Measurements from ENCODE around the gene NEMP2. TPM values are rescaled to one million over a fixed set of nuclear protein-coding genes. Genes with fewer than 3 reads are reported as not detected.
"Not testable (repeated sequence)": the region's sequence is repeated elsewhere in the genome, so short reads cannot be mapped to it uniquely, and the experiment has no call there.

NEMP2 gene
- polyA plus RNA-seq, 1 donor (not counting 4 experiments of a cell fraction or from before 2014, with no cell fraction given): 2.1 TPM

DNA sequence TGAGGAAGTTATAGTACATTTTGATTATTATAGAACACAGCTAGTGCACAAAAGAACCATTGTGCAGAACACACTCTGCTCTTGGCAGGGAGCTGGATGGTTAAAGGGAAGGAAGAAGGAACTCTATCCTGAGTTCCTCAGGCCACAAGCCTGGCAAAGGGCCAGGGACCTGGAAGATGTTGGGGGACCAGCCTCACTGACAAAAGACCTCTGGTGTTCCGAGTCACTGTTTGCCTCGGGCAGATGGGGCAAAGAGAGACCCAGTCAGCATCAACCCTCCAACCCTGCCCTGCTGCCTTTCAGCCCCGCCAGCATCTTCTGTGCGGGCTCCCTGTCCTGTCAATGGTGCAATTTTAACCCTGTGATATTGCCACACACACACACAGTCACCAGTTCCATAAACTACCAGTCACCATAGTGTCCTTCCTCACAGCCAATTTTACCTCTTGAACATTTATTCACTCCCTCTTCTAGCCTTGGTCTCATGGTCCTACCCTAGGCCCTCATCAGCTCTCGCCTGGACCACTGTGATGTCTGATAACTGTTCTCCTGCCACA lies 21.9 kb downstream of the NEMP2 start:
- no peaks in the 10 kb centered on the region for H4K20me1 ChIP-seq (ENCODE audit: control insufficient read depth, extremely low read depth, insufficient read depth, low read length)
- no peaks in the 10 kb centered on the region for H3K36me3 ChIP-seq (ENCODE audit: control insufficient read depth in 2 of 2, extremely low read depth in 1 of 2, insufficient read depth in 2 of 2, low read length in 2 of 2)
- FAIRE-seq (no peak), DNase-seq (ENCODE audit: low read depth, low spot score) (no peak)
- H2AFZ ChIP-seq (ENCODE audit: control insufficient read depth, low read length): no peak overlapping the region
- dilution Hi-C loops (cut with MboI; ENCODE audit: extremely low pct_ligation_motif_present, low sequenced_read_pairs): no loop called here
- no peaks in the 10 kb centered on the region for H3K9me3 ChIP-seq (ENCODE audit: control insufficient read depth, low read depth, low read length)
- no peak overlapping the region for H3K9ac ChIP-seq (ENCODE audit: control insufficient read depth, extremely low read depth, insufficient read depth, low read length)
- H3K27me3 ChIP-seq (ENCODE audit: control insufficient read depth, extremely low read depth, insufficient read depth, low read length): no peaks in the 10 kb centered on the region
- no peaks in the 10 kb centered on the region for H3K4me1 ChIP-seq (ENCODE audit: control insufficient read depth, extremely low read depth, insufficient read depth, low read length)
- H3K9me1 ChIP-seq (ENCODE audit: control insufficient read depth, extremely low read depth, insufficient read depth, low read length): no peaks in the 10 kb centered on the region
- no peak overlapping the region for H3K4me3 ChIP-seq (ENCODE audit: control insufficient read depth in 2 of 3, extremely low read depth in 1 of 3, insufficient read depth in 2 of 3, low read depth in 1 of 3, low read length in 3 of 3)
- H3K4me2 ChIP-seq (ENCODE audit: control insufficient read depth, extremely low read depth, insufficient read depth, low read depth, low read length): no peak overlapping the region
- TF ChIP-seq, protein P1, sequence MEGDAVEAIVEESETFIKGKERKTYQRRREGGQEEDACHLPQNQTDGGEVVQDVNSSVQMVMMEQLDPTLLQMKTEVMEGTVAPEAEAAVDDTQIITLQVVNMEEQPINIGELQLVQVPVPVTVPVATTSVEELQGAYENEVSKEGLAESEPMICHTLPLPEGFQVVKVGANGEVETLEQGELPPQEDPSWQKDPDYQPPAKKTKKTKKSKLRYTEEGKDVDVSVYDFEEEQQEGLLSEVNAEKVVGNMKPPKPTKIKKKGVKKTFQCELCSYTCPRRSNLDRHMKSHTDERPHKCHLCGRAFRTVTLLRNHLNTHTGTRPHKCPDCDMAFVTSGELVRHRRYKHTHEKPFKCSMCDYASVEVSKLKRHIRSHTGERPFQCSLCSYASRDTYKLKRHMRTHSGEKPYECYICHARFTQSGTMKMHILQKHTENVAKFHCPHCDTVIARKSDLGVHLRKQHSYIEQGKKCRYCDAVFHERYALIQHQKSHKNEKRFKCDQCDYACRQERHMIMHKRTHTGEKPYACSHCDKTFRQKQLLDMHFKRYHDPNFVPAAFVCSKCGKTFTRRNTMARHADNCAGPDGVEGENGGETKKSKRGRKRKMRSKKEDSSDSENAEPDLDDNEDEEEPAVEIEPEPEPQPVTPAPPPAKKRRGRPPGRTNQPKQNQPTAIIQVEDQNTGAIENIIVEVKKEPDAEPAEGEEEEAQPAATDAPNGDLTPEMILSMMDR (optimal IDR thresholded peaks at IDR 0.05 in 1 of 3, IDR thresholded peaks at IDR 0.05 in 1 of 3, conservative IDR thresholded peaks at IDR 0.05 in 1 of 3; ENCODE audit: extremely low read depth in 1 of 3, insufficient read depth in 2 of 3, low read length in 3 of 3): no peak
- TF ChIP-seq EZH2 (IDR thresholded peaks at IDR 0.05; ENCODE audit: low read length): no peak
- no peaks in the 10 kb centered on the region for H3K79me2 ChIP-seq (ENCODE audit: control insufficient read depth, insufficient read depth, low read length)
- no peak overlapping the region for H3K27ac ChIP-seq (ENCODE audit: control insufficient read depth, insufficient read depth, low read length)

DNA sequence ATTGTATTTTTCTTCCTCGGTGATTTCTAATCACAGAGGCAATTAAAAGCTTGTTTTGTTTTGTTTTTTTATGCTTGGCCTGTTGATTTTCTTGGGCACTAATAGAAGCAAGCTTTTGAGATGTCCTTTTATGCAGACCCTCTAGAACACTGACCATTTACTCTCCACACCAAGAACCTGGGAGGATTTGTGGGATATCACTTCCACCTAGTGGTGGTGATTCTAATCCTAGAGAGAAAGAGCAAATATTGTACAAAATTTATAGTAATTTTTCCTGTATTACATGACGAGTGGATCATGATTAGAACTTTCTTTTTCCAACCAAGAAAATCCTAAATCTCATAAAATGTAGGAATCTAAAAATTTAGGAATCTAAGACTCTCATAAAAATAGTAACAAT lies 23.4 kb downstream of the NEMP2 start:
- H3K27ac ChIP-seq (ENCODE audit: control insufficient read depth, insufficient read depth, low read length): no peak overlapping the region
- DNase-seq (ENCODE audit: low read depth, low spot score) (no peak), FAIRE-seq (no peak)
- H3K9me3 ChIP-seq (ENCODE audit: control insufficient read depth, low read depth, low read length): no peaks in the 10 kb centered on the region
- H3K4me2 ChIP-seq (ENCODE audit: control insufficient read depth, extremely low read depth, insufficient read depth, low read depth, low read length): no peak overlapping the region
- no peak for TF ChIP-seq EZH2 (IDR thresholded peaks at IDR 0.05; ENCODE audit: low read length)
- TF ChIP-seq, protein P1 (optimal IDR thresholded peaks at IDR 0.05 in 1 of 3, IDR thresholded peaks at IDR 0.05 in 1 of 3, conservative IDR thresholded peaks at IDR 0.05 in 1 of 3; ENCODE audit: extremely low read depth in 1 of 3, insufficient read depth in 2 of 3, low read length in 3 of 3): peak; percentile 6 to 34 (median 21)
- H4K20me1 ChIP-seq (ENCODE audit: control insufficient read depth, extremely low read depth, insufficient read depth, low read length): no peaks in the 10 kb centered on the region
- no peaks in the 10 kb centered on the region for H3K4me1 ChIP-seq (ENCODE audit: control insufficient read depth, extremely low read depth, insufficient read depth, low read length)
- no peak overlapping the region for H2AFZ ChIP-seq (ENCODE audit: control insufficient read depth, low read length)
- H3K36me3 ChIP-seq (ENCODE audit: control insufficient read depth in 2 of 2, extremely low read depth in 1 of 2, insufficient read depth in 2 of 2, low read length in 2 of 2): no peaks in the 10 kb centered on the region
- dilution Hi-C loops (cut with MboI; ENCODE audit: extremely low pct_ligation_motif_present, low sequenced_read_pairs): no loop called here
- H3K9ac ChIP-seq (ENCODE audit: control insufficient read depth, extremely low read depth, insufficient read depth, low read length): no peak overlapping the region
- no peaks in the 10 kb centered on the region for H3K79me2 ChIP-seq (ENCODE audit: control insufficient read depth, insufficient read depth, low read length)
- H3K9me1 ChIP-seq (ENCODE audit: control insufficient read depth, extremely low read depth, insufficient read depth, low read length): no peaks in the 10 kb centered on the region
- no peak overlapping the region for H3K4me3 ChIP-seq (ENCODE audit: control insufficient read depth in 2 of 3, extremely low read depth in 1 of 3, insufficient read depth in 2 of 3, low read depth in 1 of 3, low read length in 3 of 3)
- H3K27me3 ChIP-seq (ENCODE audit: control insufficient read depth, extremely low read depth, insufficient read depth, low read length): no peaks in the 10 kb centered on the region

DNA sequence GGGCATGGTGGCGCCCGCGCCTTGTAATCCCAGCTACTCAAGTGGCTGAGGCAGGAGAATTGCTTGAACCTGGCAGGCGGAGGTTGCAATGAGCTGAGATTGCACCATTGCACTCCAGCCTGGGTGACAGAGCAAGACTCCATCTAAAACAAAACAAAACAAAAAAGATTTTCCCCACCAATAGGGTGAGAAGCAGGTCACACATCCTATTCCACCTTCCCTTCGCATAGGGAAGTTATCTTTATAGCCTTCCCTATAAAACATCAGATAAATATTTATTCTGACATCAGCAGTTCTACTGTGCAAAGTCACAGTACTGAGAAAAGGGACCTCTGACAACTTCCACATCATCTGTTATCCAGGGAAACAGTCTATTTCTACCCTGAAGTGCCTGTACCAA lies 24.6 kb downstream of the NEMP2 start:
- H3K9me3 ChIP-seq (ENCODE audit: control insufficient read depth, low read depth, low read length); H3K36me3 ChIP-seq (ENCODE audit: control insufficient read depth in 2 of 2, extremely low read depth in 1 of 2, insufficient read depth in 2 of 2, low read length in 2 of 2); H3K4me2 ChIP-seq (ENCODE audit: control insufficient read depth, extremely low read depth, insufficient read depth, low read depth, low read length); H3K9me1 ChIP-seq (ENCODE audit: control insufficient read depth, extremely low read depth, insufficient read depth, low read length); H3K27me3 ChIP-seq (ENCODE audit: control insufficient read depth, extremely low read depth, insufficient read depth, low read length); H3K27ac ChIP-seq (ENCODE audit: control insufficient read depth, insufficient read depth, low read length); H3K4me3 ChIP-seq (ENCODE audit: control insufficient read depth in 2 of 3, extremely low read depth in 1 of 3, insufficient read depth in 2 of 3, low read depth in 1 of 3, low read length in 3 of 3); H3K9ac ChIP-seq (ENCODE audit: control insufficient read depth, extremely low read depth, insufficient read depth, low read length); FAIRE-seq; H4K20me1 ChIP-seq (ENCODE audit: control insufficient read depth, extremely low read depth, insufficient read depth, low read length); H3K4me1 ChIP-seq (ENCODE audit: control insufficient read depth, extremely low read depth, insufficient read depth, low read length); DNase-seq (ENCODE audit: low read depth, low spot score); dilution Hi-C loops (cut with MboI; ENCODE audit: extremely low pct_ligation_motif_present, low sequenced_read_pairs); H2AFZ ChIP-seq (ENCODE audit: control insufficient read depth, low read length); H3K79me2 ChIP-seq (ENCODE audit: control insufficient read depth, insufficient read depth, low read length): not testable (repeated sequence)
